ENCODE data around the gene FOXO6. TPM values are rescaled to one million over a fixed set of nuclear protein-coding genes. Genes with fewer than 3 reads are reported as not detected.

FOXO6 gene
- total RNA-seq, 1 experiment from 2014 or later, result 5.4 TPM

- H3K9me3 Mint-ChIP-seq, result 0 out of 2 replicates have a peak, but pooled peaks cover 4% of the 10 kb centered on the region
- TF ChIP-seq STAT6 (CRISPR knock-in tag; conservative IDR thresholded peaks at IDR 0.05; ENCODE audit: low read depth) (no peak), RORB (CRISPR knock-in tag; IDR thresholded peaks at IDR 0.05) (no peak), ERG (CRISPR knock-in tag; IDR thresholded peaks at IDR 0.05) (no peak), ZNF396 (CRISPR knock-in tag; IDR thresholded peaks at IDR 0.05; ENCODE audit: borderline replicate concordance) (no peak), PRDM15 (CRISPR knock-in tag; IDR thresholded peaks at IDR 0.05) (0 out of 2 replicates have a peak, but pooled peaks have one; percentile 27), E2F1 (CRISPR knock-in tag; IDR thresholded peaks at IDR 0.05) (no peak)
- peaks cover 30% of the 10 kb centered on the region for H3K4me1 Mint-ChIP-seq
- no peak overlapping the region for H3K4me3 Mint-ChIP-seq
- ChIA-PET POLR2A (no interaction called here), CTCF (interaction anchor here (1.2 kb wide), 1 partner anchor 18 kb away, joined by 4 read pairs; no protein-coding TSS in a partner anchor)
- DNase-seq (ENCODE audit: low spot score) (no peak), ATAC-seq (no peak)
- peaks cover 3% of the 10 kb centered on the region; the same call in 1 of the 2 replicates for H3K27me3 Mint-ChIP-seq (ENCODE audit: low read depth)
- H3K27ac Mint-ChIP-seq, result peak overlapping the region; percentile 58
- H3K36me3 Mint-ChIP-seq, result no peaks in the 10 kb centered on the region
Measured at GRCh38 chr1:41412748-41413147, 51.5 kb downstream of the FOXO6 start.

- DNase-seq (ENCODE audit: low spot score), result no peak
- TF ChIP-seq CDX4 (CRISPR knock-in tag; IDR thresholded peaks at IDR 0.05; ENCODE audit: borderline replicate concordance), result no peak
- no peak for TF ChIP-seq CREB1 (CRISPR knock-in tag; IDR thresholded peaks at IDR 0.05)
- no peak for TF ChIP-seq FOXJ3 (CRISPR knock-in tag; IDR thresholded peaks at IDR 0.05; ENCODE audit: borderline replicate concordance)
- TF ChIP-seq MYBL2 (CRISPR knock-in tag; IDR thresholded peaks at IDR 0.05), result no peak
- no peak for TF ChIP-seq ZNF317 (CRISPR knock-in tag; IDR thresholded peaks at IDR 0.05; ENCODE audit: borderline replicate concordance, low read depth)
- no peak for TF ChIP-seq ZNF396 (CRISPR knock-in tag; IDR thresholded peaks at IDR 0.05; ENCODE audit: borderline replicate concordance)
- TF ChIP-seq ZNF416 (CRISPR knock-in tag; IDR thresholded peaks at IDR 0.05), result no peak
- TF ChIP-seq CREM (CRISPR knock-in tag; IDR thresholded peaks at IDR 0.05), result no peak
- no peak for TF ChIP-seq ZNF263 (CRISPR knock-in tag; IDR thresholded peaks at IDR 0.05; ENCODE audit: low read depth)
- no peak for TF ChIP-seq ZNF423 (CRISPR knock-in tag; IDR thresholded peaks at IDR 0.05)
- no peak for TF ChIP-seq ETV6 (CRISPR knock-in tag; IDR thresholded peaks at IDR 0.05)
- TF ChIP-seq E2F4 (CRISPR knock-in tag; IDR thresholded peaks at IDR 0.05; ENCODE audit: borderline replicate concordance, low read depth), result no peak
- TF ChIP-seq GTF2I (CRISPR knock-in tag; conservative IDR thresholded peaks at IDR 0.05), result no peak
- no peak for TF ChIP-seq TCF7 (CRISPR knock-in tag; IDR thresholded peaks at IDR 0.05; ENCODE audit: low read depth)
- H3K27ac Mint-ChIP-seq, result no peak overlapping the region
- no peak overlapping the region for H3K4me3 Mint-ChIP-seq
- H3K27me3 Mint-ChIP-seq (ENCODE audit: low read depth), result peaks cover 3% of the 10 kb centered on the region; the same call in 1 of the 2 replicates
- ChIA-PET POLR2A (no interaction called here), CTCF (interaction anchor here (1.2 to 10.8 kb wide), 6 partner anchors 10 to 131 kb away, joined by 4 to 216 read pairs (median 27); partner anchors contain the start of gene FOXO6)
- H3K9me3 Mint-ChIP-seq, result 0 out of 2 replicates have a peak, but pooled peaks cover 4% of the 10 kb centered on the region
- no peaks in the 10 kb centered on the region for H3K36me3 Mint-ChIP-seq
- no peak for ATAC-seq
- H3K4me1 Mint-ChIP-seq, result peaks cover 19% of the 10 kb centered on the region
Measured at GRCh38 chr1:41413748-41414281, 52.6 kb downstream of the FOXO6 start.
